GM18873 (cell line): ENCODE measurements around the gene ZNF365.
"Not testable (repeated sequence)": the region's sequence is repeated elsewhere in the genome, so short reads cannot be mapped to it uniquely, and the experiment has no call there.

Experiments
- ATAC-seq: cut with Tn5 transposase; IDR thresholded peaks from one replicate; pipeline ENCODE4 v1.9.1; 2021; ENCODE audit warnings: mild to moderate bottlenecking, moderate library complexity, moderate number of reproducible peaks; ENCODE audit not compliant: unreplicated experiment, low FRiP score

ZNF365 gene

DNA sequence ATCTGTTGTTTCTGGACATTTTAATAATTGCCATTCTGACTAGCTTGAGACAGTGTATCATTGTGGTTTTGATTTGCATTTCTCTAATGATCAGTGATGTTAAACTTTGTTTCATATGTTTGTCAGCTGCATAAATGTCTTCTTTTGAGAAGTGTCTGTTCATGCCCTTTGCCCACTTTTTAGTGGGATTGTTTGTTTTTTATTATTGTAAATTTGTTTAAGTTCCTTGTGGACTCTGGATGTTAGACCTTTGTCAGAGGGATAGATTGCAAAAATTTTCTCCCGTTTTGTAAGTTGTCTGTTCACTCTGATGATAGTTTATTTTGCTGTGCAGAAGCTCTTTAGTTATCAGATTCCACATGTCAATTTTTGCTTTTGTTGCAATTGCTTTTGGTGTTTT lies 36.8 kb downstream of the ZNF365 start:
- not testable (repeated sequence) for ATAC-seq

DNA sequence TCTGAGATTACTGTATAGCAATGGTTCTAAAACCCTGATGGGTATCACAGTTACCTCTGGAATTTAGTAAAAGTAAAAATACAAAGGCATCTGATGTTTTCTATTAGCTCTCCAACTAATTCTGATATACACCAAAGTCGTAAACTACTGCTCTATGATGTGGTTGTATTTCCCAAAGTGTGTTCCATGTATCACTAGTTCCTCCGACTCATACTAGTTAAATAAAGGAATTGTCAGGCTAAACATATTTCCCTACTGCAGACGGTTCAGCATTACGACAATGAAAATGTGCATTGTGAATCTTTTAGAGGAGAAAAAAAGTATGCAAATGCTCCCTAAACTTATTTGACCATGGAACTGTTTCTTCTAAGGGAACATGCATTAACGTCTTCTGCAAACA lies 38.9 kb downstream of the ZNF365 start:
- ATAC-seq: no peak

DNA sequence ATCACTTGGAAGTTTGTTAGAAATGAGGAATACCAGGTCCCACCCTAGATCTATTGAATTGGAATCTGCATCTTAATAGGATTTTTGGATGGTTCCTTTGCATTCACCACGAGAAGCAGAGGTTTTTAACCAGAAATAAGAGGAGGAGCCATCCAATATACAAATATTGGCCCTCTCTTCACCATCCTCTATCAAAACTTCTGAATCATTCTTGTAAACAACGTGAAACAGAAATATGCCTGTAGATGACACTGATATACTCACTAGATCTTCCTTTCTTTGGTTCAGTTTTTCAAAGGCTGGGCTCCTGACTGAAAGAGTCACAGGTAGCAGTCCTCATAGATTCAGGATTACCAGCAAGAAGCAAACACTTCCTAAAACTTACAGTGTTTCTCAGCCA lies 39.5 kb downstream of the ZNF365 start:
- no peak for ATAC-seq

DNA sequence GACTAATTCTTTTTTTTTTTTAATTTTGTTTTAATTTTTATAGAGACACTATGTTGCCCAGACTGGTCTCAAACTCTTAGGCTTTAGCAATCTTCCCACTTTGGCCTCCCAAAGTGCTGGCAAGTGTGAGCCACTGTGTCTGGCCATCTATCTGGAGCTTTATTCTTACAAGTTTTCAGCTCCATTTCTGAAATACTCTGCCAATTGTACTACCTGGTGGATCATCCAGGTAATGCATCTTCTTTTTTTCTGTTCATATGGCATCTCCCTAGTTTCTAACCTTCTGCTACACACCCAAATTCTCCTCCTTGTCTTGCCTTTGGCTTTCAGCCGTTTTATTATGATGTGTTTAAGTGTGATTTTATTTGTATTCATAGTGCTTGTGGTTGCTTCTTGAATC lies 40.2 kb downstream of the ZNF365 start:
- no peak for ATAC-seq

DNA sequence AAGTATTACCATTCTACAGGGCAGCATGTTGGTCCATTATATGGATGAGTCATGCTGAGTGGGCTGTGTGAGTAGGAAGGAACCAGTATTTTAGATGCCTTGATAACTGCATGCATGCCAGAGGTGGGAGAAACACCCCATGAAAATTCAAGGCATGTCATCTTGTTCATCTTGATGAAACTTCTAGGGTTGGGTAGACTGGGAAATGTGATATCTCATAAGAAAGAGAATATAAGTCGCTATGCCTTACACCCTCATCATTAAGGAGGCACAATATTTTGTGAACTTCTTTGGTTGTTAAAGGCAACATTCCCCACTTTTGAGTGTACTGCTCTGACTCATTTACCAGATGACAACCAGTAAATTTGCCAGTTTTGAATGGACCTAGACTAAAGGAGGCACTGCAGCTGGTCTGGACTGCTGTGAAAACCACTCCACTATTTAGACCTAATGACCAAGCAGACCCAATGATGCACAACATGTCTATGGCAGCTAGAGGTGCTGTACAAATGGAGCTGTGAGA lies 48.0 kb downstream of the ZNF365 start:
- ATAC-seq: no peak

DNA sequence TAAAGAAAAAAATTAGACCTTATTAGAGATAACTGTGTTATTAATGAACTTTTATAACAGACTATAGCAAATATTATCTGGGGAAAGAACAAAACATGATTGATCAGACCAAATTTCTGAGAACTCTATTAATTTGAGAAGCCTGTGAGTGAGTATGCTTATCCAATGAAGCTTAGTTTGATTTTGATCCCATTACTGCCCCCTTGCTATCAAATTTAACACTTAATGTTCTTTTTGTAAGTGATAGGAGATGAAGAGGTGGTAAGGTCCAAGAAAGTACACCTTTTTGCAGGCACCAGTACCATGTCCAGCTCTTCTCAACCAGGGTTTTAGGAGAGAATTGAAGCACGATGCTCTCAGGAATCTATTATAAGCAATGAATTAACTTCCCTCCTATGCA lies 49.9 kb downstream of the ZNF365 start:
- ATAC-seq: no peak

DNA sequence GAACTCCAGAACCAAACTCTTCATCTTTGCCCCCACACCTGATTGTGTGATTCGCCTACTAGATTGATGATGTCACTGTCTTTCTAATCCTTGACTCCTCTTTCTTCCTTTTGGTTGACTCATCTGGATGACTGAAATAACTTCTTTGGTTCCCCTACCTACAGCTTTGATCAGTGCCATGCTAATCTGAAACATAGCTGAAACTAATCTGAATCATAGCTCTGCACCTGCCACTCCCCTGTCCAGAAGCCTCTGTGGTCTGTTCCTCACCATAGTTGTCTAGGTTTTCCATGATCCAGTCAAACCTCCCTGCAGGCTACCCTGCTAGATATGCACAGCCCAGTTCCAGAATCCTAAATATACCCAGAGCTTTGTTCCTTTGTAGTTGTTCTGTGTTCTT lies 51.9 kb downstream of the ZNF365 start:
- no peak for ATAC-seq

DNA sequence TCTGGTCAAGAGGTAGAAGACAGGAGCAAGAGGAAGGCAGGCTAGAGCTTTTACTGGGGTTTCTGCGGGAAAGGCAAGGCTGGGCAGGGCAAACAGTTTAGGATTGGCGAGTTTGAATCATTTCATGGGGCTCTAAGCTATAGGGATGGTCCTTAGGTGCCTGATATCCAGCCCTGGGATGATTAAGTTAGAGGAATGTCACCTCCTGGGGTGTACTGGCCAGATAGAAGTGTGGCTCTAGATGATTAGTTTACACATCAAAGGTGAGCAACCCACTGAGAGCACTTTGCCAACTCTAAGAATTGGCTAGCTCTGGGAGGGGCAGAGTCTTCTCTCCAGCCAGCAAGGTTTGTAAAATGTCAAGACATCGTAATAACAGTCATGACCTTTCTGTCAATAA lies 52.4 kb downstream of the ZNF365 start:
- no peak for ATAC-seq

DNA sequence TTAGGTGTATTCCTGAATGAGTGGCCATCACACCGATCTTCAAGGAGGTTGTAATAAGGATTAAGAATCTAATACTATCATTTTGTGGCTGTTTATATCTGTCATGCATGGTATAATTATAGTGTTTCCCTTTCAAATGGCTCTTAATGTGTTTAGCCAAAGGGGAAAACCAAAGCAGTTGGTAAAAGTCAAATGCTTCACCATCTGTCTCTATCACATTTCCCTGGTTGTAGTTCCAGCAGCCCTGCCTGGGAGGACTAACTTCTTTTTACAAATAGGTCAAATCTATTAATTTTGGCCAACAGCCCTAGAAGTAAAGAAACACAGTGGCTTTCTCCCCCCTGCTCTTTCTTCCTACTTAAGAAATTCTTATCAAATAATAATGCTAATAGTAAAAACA lies 56.7 kb downstream of the ZNF365 start:
- no peak for ATAC-seq

DNA sequence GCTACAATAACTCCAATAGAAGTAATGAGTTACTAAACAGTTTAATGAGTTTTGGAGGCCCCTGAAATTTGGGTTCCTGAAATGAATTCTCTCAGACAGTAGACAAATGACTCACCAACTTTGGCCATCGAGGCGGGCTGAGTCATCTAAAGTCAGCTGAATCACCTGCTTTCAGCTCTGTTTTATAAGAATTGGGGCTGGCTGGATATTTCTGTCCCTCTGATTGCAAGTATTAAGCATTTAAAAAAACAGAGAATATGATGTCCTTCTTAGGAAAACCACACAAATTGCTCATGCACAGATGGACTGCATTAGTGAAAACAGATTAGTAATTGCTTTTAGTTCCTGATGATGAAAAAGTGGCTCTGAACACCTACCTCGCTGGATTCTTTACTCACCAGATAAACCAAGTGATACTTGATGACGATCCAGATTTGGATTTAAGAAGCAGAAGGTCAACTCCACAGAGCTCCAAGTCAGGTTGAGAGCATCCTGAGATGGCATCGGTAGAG lies 59.1 kb downstream of the ZNF365 start:
- ATAC-seq: peak; percentile 86

DNA sequence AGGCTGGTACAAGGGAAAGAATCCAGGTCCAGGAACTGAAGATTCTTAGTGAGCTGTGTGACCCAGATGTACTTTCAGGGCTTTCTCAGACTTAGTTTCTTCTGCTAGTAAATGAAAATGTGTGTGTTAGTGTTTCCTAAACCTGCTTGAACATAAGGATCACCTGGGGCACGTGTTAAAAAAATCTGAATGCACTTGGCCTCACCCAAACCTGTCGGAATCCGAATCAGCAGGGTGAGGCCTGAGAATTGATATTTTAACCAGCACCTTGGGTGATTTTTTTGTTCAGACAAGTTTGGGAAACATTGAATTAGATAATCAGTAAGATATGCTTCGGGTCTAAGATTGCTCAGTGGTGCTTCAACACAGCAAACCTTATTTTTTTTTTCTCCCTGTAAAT lies 59.7 kb downstream of the ZNF365 start:
- no peak for ATAC-seq

DNA sequence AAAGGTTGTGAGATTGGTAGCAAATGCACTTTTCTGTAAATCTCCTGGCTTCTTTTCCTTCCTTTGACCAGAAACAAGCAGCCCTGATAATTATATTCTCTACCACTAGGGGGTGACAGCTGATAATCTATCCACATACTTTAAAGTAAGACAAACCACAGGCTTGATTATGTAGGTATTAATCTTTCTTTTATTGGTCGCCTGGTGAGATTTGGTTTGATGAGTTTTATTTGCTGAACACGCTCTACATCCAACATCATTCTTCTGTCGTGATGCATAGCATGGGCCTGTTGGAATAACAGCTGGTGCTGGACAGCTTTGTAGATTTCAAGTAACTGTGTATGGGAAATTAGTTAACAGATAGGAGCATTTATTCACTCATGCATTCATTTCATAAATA lies 63.5 kb downstream of the ZNF365 start:
- ATAC-seq: no peak

DNA sequence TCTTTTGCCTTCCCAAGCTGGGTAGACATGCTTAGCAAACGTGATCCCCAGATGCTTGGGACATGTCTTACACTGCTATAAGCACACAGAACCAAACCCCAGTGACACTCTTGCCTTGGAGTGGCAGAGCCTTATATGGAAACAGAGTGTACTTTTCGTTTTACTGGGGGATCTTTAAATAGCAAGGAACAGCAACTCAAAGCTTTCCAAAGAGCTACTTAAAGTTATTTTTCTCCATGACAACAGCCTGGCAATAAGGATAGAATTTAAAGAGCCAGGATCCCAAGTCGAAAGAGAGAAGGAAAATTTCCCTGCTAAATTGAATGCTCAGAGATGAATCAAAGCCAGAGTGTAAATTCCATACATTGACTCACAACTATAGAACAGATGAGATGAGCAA lies 67.8 kb downstream of the ZNF365 start:
- ATAC-seq: no peak

DNA sequence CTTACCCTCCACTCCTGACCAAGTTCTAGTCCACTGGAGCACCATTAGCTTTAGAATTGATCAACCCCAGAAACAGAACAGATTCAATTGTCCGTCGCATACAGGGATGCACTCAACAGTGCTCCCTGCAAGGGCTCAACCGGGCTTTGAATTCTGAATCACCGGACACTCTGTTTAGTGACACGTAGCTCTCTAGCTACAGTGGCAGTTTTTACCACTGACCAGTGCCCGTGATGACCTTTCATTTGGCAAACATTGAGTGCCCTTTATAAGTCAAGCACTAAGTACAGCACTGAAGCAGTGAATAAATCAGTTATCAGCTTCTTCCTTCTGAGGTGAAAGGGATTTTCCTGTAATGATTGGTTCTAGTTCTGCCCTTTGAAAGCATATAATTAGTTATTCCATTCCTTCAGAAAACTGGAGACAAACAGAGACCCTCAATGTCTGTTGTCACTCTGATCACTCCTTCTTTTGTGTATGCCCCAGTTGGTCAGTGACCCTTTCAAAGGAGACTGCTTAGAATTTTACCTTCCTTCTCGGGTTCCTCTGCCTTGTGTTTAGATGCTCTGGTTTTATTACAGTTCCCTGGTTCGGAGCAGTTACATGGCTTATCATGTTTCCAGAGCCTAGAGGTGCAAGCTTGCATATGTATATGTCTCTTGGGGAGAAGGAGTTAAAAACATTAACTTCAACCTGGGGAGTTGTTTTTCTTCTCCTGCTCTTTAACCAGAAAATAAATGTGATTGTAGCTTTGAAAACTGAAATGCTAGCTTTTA lies 68.9 kb downstream of the ZNF365 start:
- no peak for ATAC-seq

DNA sequence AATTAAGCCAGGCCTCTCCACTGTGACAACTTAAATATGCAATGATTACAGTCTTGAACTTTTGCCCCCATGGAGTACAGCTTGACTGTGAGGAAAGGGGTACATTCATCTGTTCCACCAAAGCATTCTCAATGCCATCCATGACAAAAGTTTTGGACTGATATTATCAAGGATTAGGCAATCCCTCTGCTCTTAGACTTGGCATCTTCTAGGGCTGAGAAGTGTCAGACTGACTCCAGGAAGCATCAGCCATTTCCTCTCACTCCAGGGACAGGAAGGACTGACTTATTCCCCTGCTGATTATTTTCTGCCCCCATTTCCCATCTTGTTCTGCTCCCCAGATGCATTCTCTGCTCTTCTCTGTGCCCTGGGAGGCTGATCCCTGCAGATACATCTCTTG lies 69.7 kb downstream of the ZNF365 start:
- ATAC-seq: no peak

DNA sequence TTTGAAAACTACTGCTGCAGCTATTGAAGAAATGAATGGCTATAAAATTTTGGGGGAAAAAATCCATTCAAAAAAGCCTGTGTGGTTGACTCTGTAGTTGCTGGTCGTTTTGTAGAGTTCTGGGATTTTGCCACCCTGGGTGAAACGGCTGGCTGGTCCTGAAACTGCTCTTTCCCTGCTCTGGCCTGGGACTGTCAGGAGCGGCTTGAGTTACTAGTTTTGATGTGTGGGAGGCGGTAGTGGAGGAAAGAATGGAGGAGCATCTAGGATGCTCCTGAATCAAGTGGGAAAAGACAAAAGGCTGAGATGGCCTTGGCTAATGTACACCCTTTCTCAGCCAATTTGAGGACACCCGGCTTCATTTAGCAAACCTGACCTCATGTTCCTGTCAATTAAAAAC lies 72.5 kb downstream of the ZNF365 start:
- no peak for ATAC-seq

DNA sequence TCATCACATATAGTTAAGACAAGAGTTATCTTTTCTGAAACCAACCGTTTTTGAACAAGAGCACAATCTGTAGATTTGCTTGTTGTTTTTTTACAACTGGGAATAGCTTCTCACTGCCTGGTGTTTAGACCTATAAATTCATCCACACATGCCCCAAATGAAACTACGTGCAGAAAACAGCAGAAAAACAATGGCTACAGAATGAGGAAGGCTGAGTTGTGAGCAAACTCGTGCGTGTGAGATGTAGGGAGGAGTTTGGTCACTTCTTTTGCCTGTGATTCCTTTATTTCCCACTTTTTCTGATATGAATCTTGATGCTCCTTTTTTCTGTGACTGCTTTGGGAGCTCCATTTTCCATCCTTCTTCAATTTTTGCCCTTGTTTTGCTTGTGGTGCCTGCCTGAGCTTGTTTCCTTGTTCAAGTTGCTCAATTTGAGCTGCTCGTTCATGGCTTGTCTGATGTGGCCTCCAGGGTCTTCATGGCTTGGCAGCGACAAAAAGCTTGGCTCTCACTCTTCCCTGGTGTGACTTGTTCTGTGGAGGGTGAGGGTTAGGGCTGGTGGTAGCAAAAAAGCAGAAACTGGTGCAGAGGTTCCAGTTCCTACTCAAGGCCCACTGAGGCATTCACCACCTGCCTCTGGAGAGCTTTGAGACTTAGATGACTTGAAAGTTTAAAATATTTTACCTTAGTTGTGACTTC lies 76.9 kb downstream of the ZNF365 start:
- ATAC-seq: no peak

DNA sequence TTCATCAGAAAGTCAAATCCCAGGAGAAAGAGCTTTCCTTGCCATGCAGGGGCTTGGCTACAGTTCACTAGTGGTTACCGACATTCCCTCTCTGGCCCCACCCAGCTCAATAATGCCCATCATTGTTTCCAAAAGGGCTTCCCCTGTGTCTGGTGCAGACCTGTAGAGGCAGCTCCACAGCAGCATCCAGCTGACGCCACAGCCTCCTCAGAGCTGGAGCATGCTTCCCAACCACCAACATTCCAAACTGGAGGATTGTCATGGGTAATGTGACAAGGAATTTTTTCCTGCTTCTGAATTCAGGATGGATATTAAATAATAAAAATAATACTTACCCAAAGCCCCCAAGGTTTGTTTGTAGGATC lies 77.4 kb downstream of the ZNF365 start:
- no peak for ATAC-seq
